Body of pancreas (tissue), 4 donors: ENCODE data around the gene GRB2. TPM values are rescaled to one million over a fixed set of nuclear protein-coding genes. Genes with fewer than 3 reads are reported as not detected.

Source experiments
- ATAC-seq: fragments of 150-250 bp; one replicate; pipeline ENCODE4 v1.9.1; 2016
- DNase-seq, 4 donors: peaks; one replicate each; pipeline ENCODE4 v3.0.0-alpha.2; 2019
- H3K27ac ChIP-seq, 4 donors: fragments of 200-600 bp; sonication (generic); 1 replicate in 3 of 4; 2 replicates in 1 of 4; pipeline versions ENCODE4 v1.5.1 to v1.6.1; 2016 to 2019; ENCODE audit warnings: mild to moderate bottlenecking in 1 of 4, mixed read lengths in 1 of 4, moderate library complexity in 1 of 4
- H3K27me3 ChIP-seq, 2 donors: fragments of 200-600 bp; sonication (generic); one replicate each; pipeline ENCODE4 v1.6.0; 2016; ENCODE audit warnings: mild to moderate bottlenecking in 1 of 2
- H3K36me3 ChIP-seq, 2 donors: fragments of 200-600 bp; sonication (generic); replicated peaks in 1 of 2; 2 replicates each; pipeline ENCODE4 v1.5.1; 2016; ENCODE audit warnings: low read depth in 2 of 2; ENCODE audit not compliant: insufficient read depth in 1 of 2
- H3K4me1 ChIP-seq: fragments of 200-600 bp; sonication (generic); one replicate; pipeline ENCODE4 v1.6.0; 2016
- H3K4me3 ChIP-seq, 2 donors: fragments of 200-600 bp; sonication (generic); 1 replicate in 1 of 2; 2 replicates in 1 of 2; pipeline ENCODE4 v1.5.1; 2016 to 2019
- H3K9me3 ChIP-seq, 3 donors: fragments of 200-600 bp; sonication (generic); 1 replicate in 2 of 3; 2 replicates in 1 of 3; pipeline ENCODE4 v1.5.1; 2016
- POLR2A ChIP-seq, 3 donors: fragments of 450-650 bp; IDR thresholded peaks; one replicate each; pipeline ENCODE4 v1.6.1; 2016; ENCODE audit warnings: antibody characterized with exemption in 3 of 3, mild to moderate bottlenecking in 2 of 3
- WGBS, 2 donors: methylation state at CpG; one replicate each; pipeline ENCODE4 v1.1.5; 2017; 5-methylcytosine and 5-hydroxymethylcytosine counted together
- intact Hi-C: fragments of 100-400 bp; cut with DNase I; formaldehyde crosslinking; loops from one replicate; pipeline ENCODE4 v1.15.1; 2023
- total RNA-seq, 2 donors: library from RNA; depleted of rRNA; stranded (reverse); fragments of >200 nt; gene quantifications; one replicate each; pipeline ENCODE4 v1.1.0, GENCODE V29; 2016
- TF ChIP-seq, protein P1 (sequence below), 7 experiments: fragments of 450-650 bp in 4 of 7; fragments of 200-600 bp in 3 of 7; sonication (generic) in 3 of 7; IDR thresholded peaks; one replicate each; pipeline ENCODE4 v1.5.1; 2016 to 2019; ENCODE audit warnings: antibody characterized with exemption in 7 of 7

Gene GRB2
- total RNA-seq, 2 donors from 2014 or later = 51.9 to 118 TPM

DNA sequence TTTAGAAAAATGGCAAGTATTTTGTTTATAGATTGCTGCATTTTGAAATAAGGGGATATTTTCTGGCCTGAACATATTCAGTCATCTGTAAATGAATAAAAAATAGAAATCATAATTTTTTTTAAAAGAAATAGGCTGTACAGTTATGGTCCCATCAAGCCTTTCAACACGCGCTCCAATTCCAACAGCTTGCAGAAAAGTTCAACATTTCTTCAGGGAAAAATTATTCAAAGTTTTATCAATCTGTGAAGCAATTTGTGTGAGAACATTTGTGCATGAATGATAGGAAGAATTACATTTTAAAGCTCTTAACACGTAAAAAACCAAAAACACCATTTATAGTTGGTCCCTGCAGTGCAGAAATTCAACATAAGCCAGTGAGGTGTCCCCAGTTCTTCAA, 65.5 kb downstream of the GRB2 start:
- Histone ChIP-seq H3K27ac (no peak overlapping the region), H3K4me1 (peaks cover 20% of the 10 kb centered on the region), H3K9me3 (no peaks in the 10 kb centered on the region), H3K27me3 (no peaks in the 10 kb centered on the region), H3K36me3 (no peaks in the 10 kb centered on the region), H3K4me3 (no peak overlapping the region)
- no peak for TF ChIP-seq POLR2A (IDR thresholded peaks at IDR 0.05)
- TF ChIP-seq, protein P1, sequence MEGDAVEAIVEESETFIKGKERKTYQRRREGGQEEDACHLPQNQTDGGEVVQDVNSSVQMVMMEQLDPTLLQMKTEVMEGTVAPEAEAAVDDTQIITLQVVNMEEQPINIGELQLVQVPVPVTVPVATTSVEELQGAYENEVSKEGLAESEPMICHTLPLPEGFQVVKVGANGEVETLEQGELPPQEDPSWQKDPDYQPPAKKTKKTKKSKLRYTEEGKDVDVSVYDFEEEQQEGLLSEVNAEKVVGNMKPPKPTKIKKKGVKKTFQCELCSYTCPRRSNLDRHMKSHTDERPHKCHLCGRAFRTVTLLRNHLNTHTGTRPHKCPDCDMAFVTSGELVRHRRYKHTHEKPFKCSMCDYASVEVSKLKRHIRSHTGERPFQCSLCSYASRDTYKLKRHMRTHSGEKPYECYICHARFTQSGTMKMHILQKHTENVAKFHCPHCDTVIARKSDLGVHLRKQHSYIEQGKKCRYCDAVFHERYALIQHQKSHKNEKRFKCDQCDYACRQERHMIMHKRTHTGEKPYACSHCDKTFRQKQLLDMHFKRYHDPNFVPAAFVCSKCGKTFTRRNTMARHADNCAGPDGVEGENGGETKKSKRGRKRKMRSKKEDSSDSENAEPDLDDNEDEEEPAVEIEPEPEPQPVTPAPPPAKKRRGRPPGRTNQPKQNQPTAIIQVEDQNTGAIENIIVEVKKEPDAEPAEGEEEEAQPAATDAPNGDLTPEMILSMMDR (IDR thresholded peaks at IDR 0.05) = no peak
- ATAC-seq (no peak), DNase-seq (no peak)
- WGBS, 2 donors = 87 to 92% methylated on average over 3 of the region's 3 CpGs
- intact Hi-C loops = no loop called here

DNA sequence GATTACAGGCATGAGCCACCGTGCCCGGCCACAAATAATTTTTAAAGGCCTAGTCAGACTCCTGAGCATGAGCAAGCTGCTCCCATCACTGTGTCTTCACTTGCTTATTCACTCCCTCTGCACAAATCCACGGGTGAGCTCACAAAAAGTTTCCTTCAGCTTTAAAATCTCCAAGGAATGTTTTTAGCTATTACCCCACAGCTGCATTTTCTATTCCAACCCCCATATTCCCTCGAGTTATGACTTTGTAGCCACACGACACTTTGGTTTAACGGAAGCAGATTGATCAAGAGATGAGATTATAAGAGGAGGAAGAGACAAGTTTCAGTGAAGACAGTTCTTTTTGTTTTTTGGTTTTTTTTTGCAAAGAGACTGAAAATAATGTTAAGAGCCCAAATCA, 67.1 kb downstream of the GRB2 start:
- TF ChIP-seq, protein P1 (IDR thresholded peaks at IDR 0.05) = no peak
- no peak for TF ChIP-seq POLR2A (IDR thresholded peaks at IDR 0.05)
- ATAC-seq = no peak
- no peak for DNase-seq
- 65 to 81% methylated on average over 6 of the region's 6 CpGs for WGBS, 2 donors
- Histone ChIP-seq H3K36me3 (no peaks in the 10 kb centered on the region), H3K9me3 (no peaks in the 10 kb centered on the region), H3K4me1 (peaks cover 20% of the 10 kb centered on the region), H3K4me3 (no peak overlapping the region), H3K27ac (peak overlapping the region in 1 of 4 donors; percentile 12), H3K27me3 (no peaks in the 10 kb centered on the region)
- intact Hi-C loops = no loop called here

DNA sequence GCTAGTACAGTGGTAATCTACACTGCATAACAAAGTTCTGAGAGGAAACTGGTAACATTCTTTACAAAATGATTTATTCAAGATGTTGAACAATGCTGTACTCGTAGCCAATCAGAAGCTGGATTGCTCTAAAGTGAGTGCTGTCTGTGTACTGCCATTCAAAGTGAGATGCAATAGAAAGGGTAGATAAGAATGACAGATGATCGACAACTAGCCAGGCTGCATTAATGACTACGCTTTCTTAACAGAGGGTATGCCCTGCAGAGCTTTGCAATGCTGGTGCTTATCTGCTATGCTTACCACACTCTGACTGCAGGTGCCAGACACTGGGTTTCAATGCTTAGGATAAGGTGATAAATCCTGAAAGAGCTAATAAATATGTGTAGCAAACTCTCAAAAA, 70.2 kb downstream of the GRB2 start:
- Histone ChIP-seq H3K27me3 (no peaks in the 10 kb centered on the region), H3K27ac (no peak overlapping the region), H3K4me1 (peaks cover 3% of the 10 kb centered on the region), H3K36me3 (peaks cover 0 to 2% of the 10 kb centered on the region in 2 donors), H3K4me3 (no peak overlapping the region), H3K9me3 (no peaks in the 10 kb centered on the region)
- 60 to 71% methylated on average over 3 of the region's 3 CpGs for WGBS, 2 donors
- intact Hi-C loops = no loop called here
- no peak for TF ChIP-seq POLR2A (IDR thresholded peaks at IDR 0.05)
- TF ChIP-seq, protein P1 (IDR thresholded peaks at IDR 0.05) = no peak
- no peak for ATAC-seq
- no peak for DNase-seq

DNA sequence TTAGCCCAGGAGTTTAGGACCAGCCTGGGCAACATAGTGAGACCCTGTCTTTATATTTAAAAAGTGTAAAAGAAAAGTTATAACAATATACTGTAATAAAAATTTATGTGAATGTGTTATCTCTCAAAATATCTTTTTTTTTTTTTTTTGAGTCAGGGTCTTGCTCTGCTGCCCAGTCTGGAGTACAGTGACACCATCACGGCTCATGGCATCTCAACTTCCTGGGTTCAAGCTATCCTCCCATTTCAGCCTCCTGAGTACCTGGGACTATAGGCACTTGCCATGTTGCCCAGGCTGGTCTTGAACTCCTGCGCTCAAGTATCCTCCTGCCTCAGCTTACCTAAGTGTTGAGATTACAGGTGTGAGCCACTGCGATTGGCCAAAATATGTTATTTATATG, 70.8 kb downstream of the GRB2 start:
- no peaks in the 10 kb centered on the region for H3K4me1 ChIP-seq
- intact Hi-C loops = no loop called here
- no peak for DNase-seq
- 90 to 100% methylated on average over 3 of the region's 3 CpGs for WGBS, 2 donors
- H3K27ac ChIP-seq = no peak overlapping the region
- ATAC-seq = no peak
- no peaks in the 10 kb centered on the region for H3K27me3 ChIP-seq
- H3K4me3 ChIP-seq = no peak overlapping the region
- H3K9me3 ChIP-seq = no peaks in the 10 kb centered on the region
- TF ChIP-seq POLR2A (IDR thresholded peaks at IDR 0.05) = no peak
- TF ChIP-seq, protein P1 (IDR thresholded peaks at IDR 0.05) = no peak
- H3K36me3 ChIP-seq = peaks cover 0 to 2% of the 10 kb centered on the region in 2 donors

DNA sequence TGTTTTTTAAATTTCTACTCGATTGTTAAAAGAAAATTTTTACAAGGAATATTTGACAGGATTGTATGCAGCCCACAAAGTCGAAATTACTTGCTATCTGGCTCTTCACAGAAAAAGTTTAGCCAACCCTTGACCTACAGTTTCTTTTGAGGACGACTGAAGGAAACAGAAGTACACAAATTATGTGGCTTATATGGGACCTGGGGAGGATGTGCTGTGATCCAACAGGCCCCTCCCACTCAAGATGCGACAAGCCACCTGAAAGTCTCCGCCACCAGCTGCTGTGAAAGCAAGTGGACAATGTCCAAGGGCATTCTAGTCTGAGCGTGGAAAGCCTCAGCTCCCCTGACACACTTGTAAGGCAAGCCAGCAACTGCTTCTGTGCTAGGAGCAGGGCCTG, 73.8 kb downstream of the GRB2 start:
- no peak overlapping the region for H3K27ac ChIP-seq
- ATAC-seq (no peak), DNase-seq (no peak)
- H3K4me3 ChIP-seq = no peak overlapping the region
- H3K36me3 ChIP-seq = peaks cover 0 to 2% of the 10 kb centered on the region in 2 donors
- intact Hi-C loops = no loop called here
- 65 to 78% methylated on average over 6 of the region's 6 CpGs for WGBS, 2 donors
- TF ChIP-seq, protein P1 (IDR thresholded peaks at IDR 0.05) = no peak
- no peaks in the 10 kb centered on the region for H3K4me1 ChIP-seq
- no peaks in the 10 kb centered on the region for H3K9me3 ChIP-seq
- no peaks in the 10 kb centered on the region for H3K27me3 ChIP-seq
